LNCAP (cell line): ENCODE results near the gene PRICKLE1.

Experiments used
- TF ChIP-seq, protein P1 (sequence below): fragments of 450-650 bp; IDR thresholded peaks from 2 replicates; pipeline ENCODE4 v1.5.1; 2017; ENCODE audit warnings: mild to moderate bottlenecking

Gene PRICKLE1

DNA sequence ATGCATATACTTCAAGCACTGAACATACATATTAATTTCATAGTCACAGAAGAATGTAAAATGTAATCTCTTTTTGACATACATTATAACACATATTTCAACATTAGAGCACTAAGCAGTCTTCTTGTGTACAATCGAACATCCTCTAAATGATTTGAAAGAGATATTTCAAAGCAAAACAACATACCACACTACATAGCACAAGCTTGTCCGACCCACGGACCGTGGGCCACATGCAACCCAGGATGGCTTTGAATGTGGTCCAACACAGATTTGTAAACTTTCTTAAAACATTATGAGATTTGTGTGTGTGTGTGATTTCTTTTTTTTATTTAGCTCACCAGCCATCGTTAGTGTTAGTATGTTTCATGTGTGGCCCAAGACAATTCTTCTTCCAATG, 7.0 kb downstream of the PRICKLE1 start:
- TF ChIP-seq, protein P1, sequence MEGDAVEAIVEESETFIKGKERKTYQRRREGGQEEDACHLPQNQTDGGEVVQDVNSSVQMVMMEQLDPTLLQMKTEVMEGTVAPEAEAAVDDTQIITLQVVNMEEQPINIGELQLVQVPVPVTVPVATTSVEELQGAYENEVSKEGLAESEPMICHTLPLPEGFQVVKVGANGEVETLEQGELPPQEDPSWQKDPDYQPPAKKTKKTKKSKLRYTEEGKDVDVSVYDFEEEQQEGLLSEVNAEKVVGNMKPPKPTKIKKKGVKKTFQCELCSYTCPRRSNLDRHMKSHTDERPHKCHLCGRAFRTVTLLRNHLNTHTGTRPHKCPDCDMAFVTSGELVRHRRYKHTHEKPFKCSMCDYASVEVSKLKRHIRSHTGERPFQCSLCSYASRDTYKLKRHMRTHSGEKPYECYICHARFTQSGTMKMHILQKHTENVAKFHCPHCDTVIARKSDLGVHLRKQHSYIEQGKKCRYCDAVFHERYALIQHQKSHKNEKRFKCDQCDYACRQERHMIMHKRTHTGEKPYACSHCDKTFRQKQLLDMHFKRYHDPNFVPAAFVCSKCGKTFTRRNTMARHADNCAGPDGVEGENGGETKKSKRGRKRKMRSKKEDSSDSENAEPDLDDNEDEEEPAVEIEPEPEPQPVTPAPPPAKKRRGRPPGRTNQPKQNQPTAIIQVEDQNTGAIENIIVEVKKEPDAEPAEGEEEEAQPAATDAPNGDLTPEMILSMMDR, result no peak

DNA sequence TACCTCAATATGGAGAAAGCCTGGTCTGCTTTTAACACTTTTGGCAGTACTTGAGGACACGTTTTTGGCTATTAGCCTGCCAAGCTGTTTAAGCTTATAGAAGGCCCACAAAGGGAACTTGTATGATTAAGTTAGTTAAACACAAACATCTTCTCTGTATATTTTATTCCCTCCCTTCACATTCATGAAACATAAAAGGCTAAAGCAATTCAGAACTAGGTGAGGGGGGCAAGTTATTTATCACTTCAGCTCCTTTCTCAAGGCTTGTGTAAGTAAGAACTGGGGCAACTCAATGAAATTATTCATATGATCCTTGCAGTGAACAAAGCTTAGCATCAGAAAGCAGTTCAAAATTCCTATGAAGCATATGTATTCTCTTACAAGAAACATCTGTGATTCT, 7.5 kb downstream of the PRICKLE1 start:
- TF ChIP-seq, protein P1, result no peak

DNA sequence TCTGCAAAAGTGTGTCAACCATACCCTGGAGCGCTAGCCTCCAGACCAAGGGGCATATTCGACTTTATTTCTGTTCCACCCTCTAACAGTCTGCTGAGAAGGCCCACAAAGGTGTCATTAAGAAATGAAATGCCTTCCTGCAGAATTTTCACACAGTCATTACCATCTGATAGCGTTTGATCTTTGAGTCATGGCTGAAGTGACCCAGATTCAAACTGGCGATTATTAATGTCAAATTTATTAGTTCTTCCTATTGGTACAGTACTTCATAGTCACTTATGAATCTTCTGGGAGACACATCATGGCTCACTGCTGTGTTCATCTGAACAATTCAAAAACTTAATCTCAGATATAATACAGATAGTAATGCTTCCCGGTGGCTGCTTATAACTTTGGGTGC, 13.2 kb downstream of the PRICKLE1 start:
- TF ChIP-seq, protein P1, result no peak

DNA sequence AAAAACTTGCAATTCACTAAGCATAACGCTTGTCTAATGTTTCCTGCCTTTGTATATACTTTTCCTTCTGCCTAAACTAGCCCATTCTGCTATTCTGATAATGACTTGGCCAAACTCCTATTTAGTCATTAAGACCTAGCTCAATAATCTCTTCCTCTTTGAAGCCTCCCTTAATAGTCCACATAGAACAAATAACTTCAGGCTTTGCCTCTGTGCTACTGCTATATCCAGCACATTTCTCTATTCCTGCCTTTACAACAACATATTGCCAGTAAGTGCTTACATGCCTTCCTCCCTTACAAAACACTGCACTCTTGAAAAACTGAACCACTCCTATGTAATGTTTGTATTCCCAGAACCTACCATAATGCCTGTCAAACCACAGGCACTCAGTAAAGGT, 13.8 kb downstream of the PRICKLE1 start:
- TF ChIP-seq, protein P1, result no peak

DNA sequence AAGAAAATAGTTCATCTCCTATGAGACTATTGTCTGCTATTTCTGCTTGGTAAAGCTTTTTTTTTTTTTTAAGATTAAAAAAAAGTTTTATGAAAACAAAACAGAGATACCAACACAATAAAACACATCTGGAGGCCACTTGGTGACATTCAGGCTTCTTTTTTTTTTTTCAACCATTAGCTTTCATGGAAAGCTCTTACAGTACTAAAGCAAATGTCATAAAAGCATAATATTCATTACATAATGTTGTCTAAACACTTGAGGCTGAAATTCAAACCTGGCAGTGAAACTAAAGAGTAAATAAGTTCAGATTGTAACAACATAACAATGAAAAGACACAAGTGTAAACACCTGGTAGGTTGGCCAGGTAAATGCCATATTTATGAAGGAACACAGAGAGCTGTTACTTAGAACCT, 14.7 kb downstream of the PRICKLE1 start:
- TF ChIP-seq, protein P1, result no peak

DNA sequence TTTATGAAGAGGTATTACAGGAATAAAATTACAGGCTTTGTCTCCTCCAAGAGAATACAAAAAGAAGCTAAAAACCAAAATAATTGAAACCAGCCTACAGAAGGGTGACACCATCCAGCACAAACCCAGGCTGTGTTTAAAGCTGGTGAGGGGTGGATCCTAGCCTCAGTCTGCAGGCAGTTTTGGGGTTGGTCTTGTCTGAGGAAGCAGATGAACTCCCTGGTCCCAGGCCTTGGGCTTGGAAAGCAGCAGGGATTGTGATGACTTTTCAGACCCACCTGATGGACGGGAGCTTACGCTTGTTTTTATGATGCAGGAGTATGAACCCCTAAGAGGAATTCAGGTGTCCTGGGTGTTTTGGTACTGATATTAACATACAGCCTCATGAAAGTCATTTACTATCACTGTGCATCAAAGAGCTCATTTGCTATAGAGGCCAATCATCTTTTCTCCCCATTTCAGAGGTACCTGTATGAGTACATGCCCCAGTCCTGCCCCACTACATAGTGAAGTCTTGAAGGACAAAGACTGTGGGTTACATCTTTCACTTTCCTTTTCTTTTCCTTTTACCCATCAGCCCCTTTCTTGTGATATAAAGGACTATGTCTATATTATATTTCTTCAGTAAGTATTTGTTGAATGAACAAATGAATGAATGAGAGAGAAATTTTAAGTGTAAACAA, 18.1 kb downstream of the PRICKLE1 start:
- TF ChIP-seq, protein P1, result no peak

DNA sequence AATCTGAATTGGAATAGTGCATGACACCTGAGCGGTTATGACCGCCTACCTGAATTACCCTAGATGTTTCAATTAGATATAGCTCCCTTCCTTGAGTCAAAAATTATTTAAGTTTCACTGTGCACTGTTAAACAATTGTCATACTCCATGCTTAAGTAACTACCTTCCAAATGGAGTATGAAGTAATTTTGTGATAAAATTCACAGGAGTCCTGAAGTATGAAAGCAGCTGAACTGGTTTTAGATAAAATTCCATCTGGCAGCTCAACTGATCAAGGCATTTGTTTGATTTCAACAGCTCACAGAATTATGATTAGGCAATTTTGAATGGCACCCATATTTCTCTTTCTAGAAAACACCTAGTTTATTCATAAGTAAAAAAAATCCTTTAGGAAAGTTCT, 19.5 kb downstream of the PRICKLE1 start:
- TF ChIP-seq, protein P1, result no peak
